Activated T-helper 9 cell treated with anti-CD3 and anti-CD28 coated beads, Interleukin-2, amount 50 U/mL, for 16 hours (primary cell): ENCODE results near the gene RP9.

Source experiments
- DNase-seq: peaks from one replicate; pipeline ENCODE4 v3.0.0-alpha.2; 2020; ENCODE audit warnings: low read depth

RP9 gene

GRCh38 chr7:33109005-33109757, at the start of gene RP9:
TSS of gene RP9 (minus strand) at chr7:33109404. CDS start at chr7:33109372, 32 bp downstream.
- DNase-seq, result peak; percentile 68

GRCh38 chr7:33157781-33158180, 48.6 kb upstream of the RP9 start:
- DNase-seq, result no peak

GRCh38 chr7:33157311-33157710, 48.1 kb upstream of the RP9 start:
- DNase-seq, result no peak

- no peak for DNase-seq
These were observed 47.2 kb upstream of the RP9 start for GRCh38 chr7:33156441-33156840.

GRCh38 chr7:33155811-33156210, 46.6 kb upstream of the RP9 start:
- DNase-seq, result no peak

- no peak for DNase-seq
These were observed 42.9 kb upstream of the RP9 start for GRCh38 chr7:33152087-33152486.

- DNase-seq, result no peak
These were observed 36.0 kb upstream of the RP9 start for GRCh38 chr7:33145156-33145555.

GRCh38 chr7:33143996-33144718, 35.0 kb upstream of the RP9 start:
- no peak for DNase-seq

GRCh38 chr7:33142585-33142984, 33.4 kb upstream of the RP9 start:
- DNase-seq, result no peak

GRCh38 chr7:33137103-33137502, 27.9 kb upstream of the RP9 start:
- no peak for DNase-seq

- no peak for DNase-seq
These were observed 21.0 kb upstream of the RP9 start for GRCh38 chr7:33130184-33130583.

- no peak for DNase-seq
These were observed 20.6 kb upstream of the RP9 start for GRCh38 chr7:33129806-33130153.

- DNase-seq, result peak; percentile 84
These were observed 20.0 kb upstream of the RP9 start, which contains the start of gene BBS9 for GRCh38 chr7:33128990-33129805. TSS of gene BBS9 (plus strand) at chr7:33129564. CDS start at chr7:33146253, 16,689 bp downstream.

- no peak for DNase-seq
These were observed 19.4 kb upstream of the RP9 start for GRCh38 chr7:33128631-33128989.

- DNase-seq, result no peak
These were observed 17.9 kb upstream of the RP9 start for GRCh38 chr7:33127085-33127484.

GRCh38 chr7:33118383-33118782, 9.2 kb upstream of the RP9 start:
- DNase-seq, result no peak

- no peak for DNase-seq
These were observed 5.8 kb upstream of the RP9 start for GRCh38 chr7:33114976-33115375.

GRCh38 chr7:33111614-33112013, 2.4 kb upstream of the RP9 start:
- no peak for DNase-seq

- no peak for DNase-seq
These were observed 594 bp upstream of the RP9 start for GRCh38 chr7:33109758-33110238.

GRCh38 chr7:33108554-33109004, 625 bp downstream of the RP9 start:
- DNase-seq, result no peak

GRCh38 chr7:33107136-33108066, 1.8 kb downstream of the RP9 start:
- DNase-seq, result no peak
